ENCODE results near the gene ADGRG2.

DNA sequence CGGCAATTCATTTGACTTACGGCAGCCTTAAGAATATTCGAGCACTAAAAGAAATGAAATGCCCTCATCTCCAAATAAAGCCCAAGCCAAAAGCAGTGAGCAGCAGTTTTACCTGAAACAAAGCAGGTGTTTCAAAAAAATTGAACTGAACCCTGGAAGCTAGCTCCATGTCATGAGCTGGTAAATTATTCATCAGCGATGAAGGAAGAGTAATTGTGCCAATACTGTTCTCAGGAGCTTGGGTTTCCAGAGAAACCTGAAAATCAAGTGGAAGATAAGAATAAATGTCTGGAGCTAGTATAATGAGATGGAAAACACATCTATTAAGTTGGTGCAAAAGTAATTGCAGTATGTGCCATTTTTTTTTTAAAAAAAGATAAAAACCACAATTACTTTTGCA lies 114.4 kb downstream of the ADGRG2 start:
- TF ChIP-seq CTCF (IDR thresholded peaks at IDR 0.05; ENCODE audit: poor library complexity): no peak
- no peak for TF ChIP-seq EZH2phosphoT487 (IDR thresholded peaks at IDR 0.05; ENCODE audit: low read depth, severe bottlenecking, unreplicated experiment)
